D341Med (cell line): Measurements from ENCODE around the gene THRB.

ENCODE experiments used
- DNase-seq: peaks from one replicate; pipeline ENCODE4 v3.0.0; 2012; ENCODE audit warnings: low spot score

The THRB gene

GRCh38 chr3:24377218-24377993 lies 117.2 kb downstream of the THRB start:
- no peak for DNase-seq

- DNase-seq = no peak
Measured at GRCh38 chr3:24375947-24376384, 118.7 kb downstream of the THRB start.

- DNase-seq = no peak
Measured at GRCh38 chr3:24374801-24375200, 119.8 kb downstream of the THRB start.

- DNase-seq = no peak
Measured at GRCh38 chr3:24373198-24373959, 121.3 kb downstream of the THRB start.

GRCh38 chr3:24372559-24373197 lies 122.0 kb downstream of the THRB start:
- no peak for DNase-seq

GRCh38 chr3:24370352-24371090 lies 124.1 kb downstream of the THRB start:
- no peak for DNase-seq

- DNase-seq = no peak
Measured at GRCh38 chr3:24368605-24369004, 126.0 kb downstream of the THRB start.

GRCh38 chr3:24367664-24368264 lies 126.9 kb downstream of the THRB start:
- no peak for DNase-seq

GRCh38 chr3:24367216-24367615 lies 127.4 kb downstream of the THRB start:
- DNase-seq = no peak

- no peak for DNase-seq
Measured at GRCh38 chr3:24365168-24365567, 129.5 kb downstream of the THRB start.

GRCh38 chr3:24364359-24364758 lies 130.3 kb downstream of the THRB start:
- DNase-seq = no peak

- DNase-seq = no peak
Measured at GRCh38 chr3:24363242-24363641, 131.4 kb downstream of the THRB start.

- no peak for DNase-seq
Measured at GRCh38 chr3:24361623-24362022, 133.0 kb downstream of the THRB start.

- no peak for DNase-seq
Measured at GRCh38 chr3:24360957-24361356, 133.7 kb downstream of the THRB start.

- DNase-seq = no peak
Measured at GRCh38 chr3:24359645-24360462, 134.8 kb downstream of the THRB start.

- no peak for DNase-seq
Measured at GRCh38 chr3:24359102-24359501, 135.5 kb downstream of the THRB start.

GRCh38 chr3:24357635-24358034 lies 137.0 kb downstream of the THRB start:
- no peak for DNase-seq

- DNase-seq = no peak
Measured at GRCh38 chr3:24355806-24356205, 138.8 kb downstream of the THRB start.

GRCh38 chr3:24354230-24354629 lies 140.4 kb downstream of the THRB start:
- DNase-seq = no peak

GRCh38 chr3:24352893-24353553 lies 141.6 kb downstream of the THRB start:
- DNase-seq = no peak
